Stomach (tissue), 9 donors: ENCODE data around the gene DHCR7. TPM values are rescaled to one million over a fixed set of nuclear protein-coding genes. Genes with fewer than 3 reads are reported as not detected.

Experiments
- DNase-seq, 2 donors: peaks; one replicate each; pipeline versions ENCODE4 v3.0.0 to v3.0.0-alpha.2; 2013 to 2019
- H3K27ac ChIP-seq, 5 donors: fragments of 200-600 bp in 4 of 5; sonication (generic) in 4 of 5; one replicate each; pipeline ENCODE4 v1.5.1; 2013 to 2019; ENCODE audit warnings: mild to moderate bottlenecking in 1 of 5, moderate library complexity in 1 of 5
- H3K27me3 ChIP-seq, 3 donors: fragments of 200-600 bp; sonication (generic); one replicate each; pipeline ENCODE4 v1.5.1; 2017 to 2019; ENCODE audit warnings: mixed run types in 1 of 3
- H3K36me3 ChIP-seq, 4 donors: fragments of 200-600 bp; sonication (generic); 1 replicate in 3 of 4; 2 replicates in 1 of 4; pipeline ENCODE4 v1.5.1; 2016 to 2019
- H3K4me1 ChIP-seq, 4 donors: fragments of 200-600 bp; sonication (generic); one replicate each; pipeline ENCODE4 v1.5.1; 2016 to 2019
- H3K4me3 ChIP-seq, 4 donors: fragments of 200-600 bp; sonication (generic) in 3 of 4; one replicate each; pipeline ENCODE4 v1.5.1; 2016 to 2019; ENCODE audit warnings: mild to moderate bottlenecking in 1 of 4
- H3K9me3 ChIP-seq, 4 donors: fragments of 200-600 bp; sonication (generic); one replicate each; pipeline ENCODE4 v1.5.1; 2016 to 2019
- EP300 ChIP-seq: sonication (generic); formaldehyde crosslinking; IDR thresholded peaks from one replicate; pipeline ENCODE4 v1.6.1; 2017; ENCODE audit warnings: antibody characterized with exemption
- POLR2A ChIP-seq, 4 donors: fragments of 450-650 bp; IDR thresholded peaks; one replicate each; pipeline ENCODE4 v1.6.1; 2016; ENCODE audit warnings: antibody characterized with exemption in 4 of 4, control low read depth in 2 of 4, mild to moderate bottlenecking in 1 of 4, moderate library complexity in 1 of 4
- POLR2AphosphoS5 ChIP-seq, 3 donors: sonication (generic); formaldehyde crosslinking; IDR thresholded peaks; one replicate each; pipeline ENCODE4 v1.6.1; 2016; ENCODE audit warnings: antibody characterized with exemption in 3 of 3
- WGBS, 5 donors: extraction: QIAGEN DNeasy Blood & Tissue Kit in 3 of 5; methylation state at CpG; one replicate each; pipeline versions ENCODE4 v1.1.5 to v1.1.7; 2013 to 2018; 5-methylcytosine and 5-hydroxymethylcytosine counted together
- intact Hi-C: fragments of 100-400 bp; cut with DNase I; formaldehyde crosslinking; loops from one replicate; pipeline ENCODE4 v1.15.1; 2023; ENCODE audit warnings: low total_unique reads
- polyA plus RNA-seq, 3 donors: library from polyadenylated mRNA; stranded (reverse); fragments of 200-250 nt; gene quantifications; one replicate each; pipeline ENCODE4 v1.2.3, GENCODE V29; 2013
- total RNA-seq, 5 donors: library from RNA; depleted of rRNA; stranded (reverse); fragments of >200 nt; gene quantifications; one replicate each; pipeline versions ENCODE4 v1.1.0 to v1.2.3, GENCODE V29; 2014 to 2016
- TF ChIP-seq, protein P1 (sequence below), 7 experiments: fragments of 450-650 bp in 4 of 7; fragments of 200-600 bp in 3 of 7; sonication (generic) in 3 of 7; IDR thresholded peaks; one replicate each; pipeline ENCODE4 v1.5.1; 2016 to 2019; ENCODE audit warnings: antibody characterized with exemption in 7 of 7, control low read depth in 2 of 7, mild to moderate bottlenecking in 1 of 7
- donor health status: healthy with polysubstance abuse.
- donor health status: Bipolar disorder and iron deficiency.
- donor health status: healthy.

The DHCR7 gene
- total and polyA plus RNA-seq, 8 donors: 3.5 to 58.8 (median 15.1) TPM

DNA sequence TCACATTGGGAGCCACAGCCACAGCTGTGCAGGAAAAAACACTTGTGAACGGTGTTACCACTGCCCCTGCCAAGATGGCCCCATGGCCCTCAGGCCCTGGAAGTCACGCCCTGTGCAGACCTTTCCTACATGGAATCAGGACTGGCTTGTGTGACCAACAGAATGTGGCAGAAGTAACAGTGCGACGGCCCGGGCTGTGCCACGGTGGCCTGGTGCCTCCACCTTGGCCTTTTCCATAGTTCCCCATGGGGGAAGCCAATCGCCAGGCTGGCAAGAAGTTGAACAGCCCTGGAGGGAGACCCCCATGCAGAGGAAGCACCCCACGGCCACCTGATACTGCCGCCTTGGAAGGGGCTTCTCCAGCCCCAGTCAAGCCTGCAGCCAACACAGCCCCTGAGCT is 48.0 kb downstream of the DHCR7 start:
- TF ChIP-seq EP300 (no peak), POLR2AphosphoS5 (IDR thresholded peaks at IDR 0.05) (no peak), POLR2A (IDR thresholded peaks at IDR 0.05) (no peak)
- TF ChIP-seq, protein P1, sequence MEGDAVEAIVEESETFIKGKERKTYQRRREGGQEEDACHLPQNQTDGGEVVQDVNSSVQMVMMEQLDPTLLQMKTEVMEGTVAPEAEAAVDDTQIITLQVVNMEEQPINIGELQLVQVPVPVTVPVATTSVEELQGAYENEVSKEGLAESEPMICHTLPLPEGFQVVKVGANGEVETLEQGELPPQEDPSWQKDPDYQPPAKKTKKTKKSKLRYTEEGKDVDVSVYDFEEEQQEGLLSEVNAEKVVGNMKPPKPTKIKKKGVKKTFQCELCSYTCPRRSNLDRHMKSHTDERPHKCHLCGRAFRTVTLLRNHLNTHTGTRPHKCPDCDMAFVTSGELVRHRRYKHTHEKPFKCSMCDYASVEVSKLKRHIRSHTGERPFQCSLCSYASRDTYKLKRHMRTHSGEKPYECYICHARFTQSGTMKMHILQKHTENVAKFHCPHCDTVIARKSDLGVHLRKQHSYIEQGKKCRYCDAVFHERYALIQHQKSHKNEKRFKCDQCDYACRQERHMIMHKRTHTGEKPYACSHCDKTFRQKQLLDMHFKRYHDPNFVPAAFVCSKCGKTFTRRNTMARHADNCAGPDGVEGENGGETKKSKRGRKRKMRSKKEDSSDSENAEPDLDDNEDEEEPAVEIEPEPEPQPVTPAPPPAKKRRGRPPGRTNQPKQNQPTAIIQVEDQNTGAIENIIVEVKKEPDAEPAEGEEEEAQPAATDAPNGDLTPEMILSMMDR (IDR thresholded peaks at IDR 0.05): no peak
- no peaks in the 10 kb centered on the region for H3K9me3 ChIP-seq
- no peak overlapping the region for H3K27ac ChIP-seq
- intact Hi-C loops: no loop called here
- peaks cover 0 to 28% (median 0%) of the 10 kb centered on the region in 3 donors for H3K27me3 ChIP-seq
- WGBS, 5 donors: 88 to 94% (median 89%) methylated on average over 8 to 9 of the region's 9 CpGs
- H3K4me1 ChIP-seq: no peaks in the 10 kb centered on the region
- no peak for DNase-seq
- H3K4me3 ChIP-seq: no peak overlapping the region
- no peaks in the 10 kb centered on the region for H3K36me3 ChIP-seq

DNA sequence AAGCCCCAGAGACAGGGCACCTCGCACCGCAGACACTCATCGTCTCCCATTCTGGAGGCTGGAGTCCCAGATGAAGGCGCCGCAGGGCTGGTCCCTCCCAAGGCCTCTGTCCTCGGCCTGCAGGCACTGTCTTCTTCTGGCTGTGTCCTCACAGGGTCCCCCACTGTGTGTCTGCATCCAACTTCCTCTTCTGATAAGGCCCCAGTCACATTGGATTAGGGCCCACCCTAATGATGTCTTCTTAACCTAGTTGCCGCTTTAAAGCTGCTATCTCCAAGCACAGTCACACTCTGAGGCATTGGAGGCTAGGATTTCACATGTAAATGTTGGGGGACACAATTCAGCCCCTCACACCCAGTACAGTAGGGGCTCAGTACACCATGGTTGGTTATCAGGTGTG is 48.9 kb downstream of the DHCR7 start:
- Histone ChIP-seq H3K27ac (no peak overlapping the region), H3K36me3 (no peaks in the 10 kb centered on the region), H3K9me3 (no peaks in the 10 kb centered on the region), H3K4me1 (no peaks in the 10 kb centered on the region), H3K4me3 (no peak overlapping the region), H3K27me3 (peaks cover 0 to 32% (median 0%) of the 10 kb centered on the region in 3 donors)
- WGBS, 5 donors: 89 to 97% (median 92%) methylated on average over 6 to 7 of the region's 7 CpGs
- TF ChIP-seq POLR2A (IDR thresholded peaks at IDR 0.05) (no peak), EP300 (no peak), POLR2AphosphoS5 (IDR thresholded peaks at IDR 0.05) (no peak)
- TF ChIP-seq, protein P1 (IDR thresholded peaks at IDR 0.05): no peak
- no peak for DNase-seq
- intact Hi-C loops: no loop called here

DNA sequence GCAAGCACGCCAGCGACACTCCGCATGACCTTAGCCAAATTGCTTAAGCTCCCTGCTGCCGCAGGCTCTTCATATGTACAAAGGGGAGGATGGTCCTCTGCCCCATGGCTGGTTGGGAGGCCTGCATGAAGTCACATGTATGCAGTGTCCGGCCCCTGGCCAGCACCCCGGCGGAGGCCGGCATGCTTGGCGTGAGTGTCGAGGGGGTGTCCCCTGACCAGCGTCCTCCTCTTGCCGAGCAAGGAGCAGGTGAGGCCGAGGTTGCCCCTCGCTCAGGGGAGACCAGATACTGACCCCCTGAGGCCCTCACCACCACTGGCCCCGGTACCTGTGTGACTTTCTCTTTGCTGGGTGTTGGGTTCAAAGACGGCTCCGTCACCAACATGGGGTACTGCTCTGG is 50.2 kb downstream of the DHCR7 start:
- 91 to 96% (median 93%) methylated on average over 9 to 17 of the region's 17 CpGs for WGBS, 5 donors
- H3K4me3 ChIP-seq: no peak overlapping the region
- intact Hi-C loops: no loop called here
- TF ChIP-seq POLR2A (IDR thresholded peaks at IDR 0.05): no peak
- TF ChIP-seq, protein P1 (IDR thresholded peaks at IDR 0.05): no peak
- no peak for TF ChIP-seq POLR2AphosphoS5 (IDR thresholded peaks at IDR 0.05)
- no peak for TF ChIP-seq EP300
- H3K36me3 ChIP-seq: no peaks in the 10 kb centered on the region
- no peaks in the 10 kb centered on the region for H3K9me3 ChIP-seq
- H3K27me3 ChIP-seq: peaks cover 0 to 32% (median 0%) of the 10 kb centered on the region in 3 donors
- DNase-seq: no peak
- no peaks in the 10 kb centered on the region for H3K4me1 ChIP-seq
- no peak overlapping the region for H3K27ac ChIP-seq

DNA sequence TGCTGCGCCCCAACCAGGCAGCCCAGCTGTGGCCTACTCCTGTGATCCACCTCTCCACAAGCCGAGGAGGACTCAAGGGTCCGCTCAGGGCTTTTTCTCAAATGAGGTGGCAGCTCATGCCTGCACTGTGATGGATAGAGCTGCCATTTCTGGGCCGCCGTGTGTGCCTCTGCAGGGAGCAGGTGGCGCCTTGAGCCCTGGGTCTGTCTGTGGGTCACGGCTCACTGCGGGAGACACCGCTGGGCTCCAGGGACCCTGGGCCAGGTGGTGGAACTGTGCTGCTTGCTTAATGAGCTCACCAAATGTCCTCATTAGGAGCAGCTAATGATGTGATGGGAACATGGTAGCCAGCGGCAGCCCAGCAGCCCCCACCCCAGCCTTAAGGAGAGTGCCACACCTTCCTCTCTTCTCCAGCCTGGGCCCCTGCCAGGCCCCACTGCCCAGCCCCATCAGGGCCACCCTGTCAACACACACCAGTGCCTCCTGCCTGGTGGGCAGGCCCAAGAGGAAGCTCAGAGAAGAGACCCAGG is 50.8 kb downstream of the DHCR7 start:
- DNase-seq: no peak
- Histone ChIP-seq H3K27ac (no peak overlapping the region), H3K4me3 (no peak overlapping the region), H3K4me1 (no peaks in the 10 kb centered on the region), H3K36me3 (no peaks in the 10 kb centered on the region), H3K27me3 (peaks cover 0 to 38% (median 6%) of the 10 kb centered on the region in 3 donors), H3K9me3 (no peaks in the 10 kb centered on the region)
- TF ChIP-seq, protein P1 (IDR thresholded peaks at IDR 0.05): no peak
- no peak for TF ChIP-seq EP300
- no peak for TF ChIP-seq POLR2A (IDR thresholded peaks at IDR 0.05)
- no peak for TF ChIP-seq POLR2AphosphoS5 (IDR thresholded peaks at IDR 0.05)
- 86 to 90% (median 90%) methylated on average over 4 to 10 of the region's 10 CpGs for WGBS, 5 donors
- intact Hi-C loops: no loop called here
